ENCODE data around the gene NHSL2.
A peak's percentile ranks its signal among the peaks of the same experiment; 100 is the strongest.
"Not testable (repeated sequence)": the region's sequence is repeated elsewhere in the genome, so short reads cannot be mapped to it uniquely, and the experiment has no call there.

The NHSL2 gene

GRCh38 chrX:72045552-72046277 lies 135.1 kb downstream of the NHSL2 start:
- DNase-seq: no peak

- no peak for DNase-seq
Measured at GRCh38 chrX:72046447-72046846, 135.8 kb downstream of the NHSL2 start.

- no peak for DNase-seq
Measured at GRCh38 chrX:72048510-72049455, 138.1 kb downstream of the NHSL2 start.

- DNase-seq: no peak
Measured at GRCh38 chrX:72050011-72050410, 139.4 kb downstream of the NHSL2 start.

GRCh38 chrX:72051589-72051988 lies 140.9 kb downstream of the NHSL2 start:
- no peak for DNase-seq

- no peak for DNase-seq
Measured at GRCh38 chrX:72052415-72053090, 141.9 kb downstream of the NHSL2 start.

- no peak for DNase-seq
Measured at GRCh38 chrX:72053508-72053907, 142.9 kb downstream of the NHSL2 start.

- DNase-seq: no peak
Measured at GRCh38 chrX:72054779-72055489, 144.3 kb downstream of the NHSL2 start.

GRCh38 chrX:72057331-72057730 lies 146.7 kb downstream of the NHSL2 start:
- DNase-seq: no peak

GRCh38 chrX:72057849-72058248 lies 147.2 kb downstream of the NHSL2 start:
- no peak for DNase-seq

- not testable (repeated sequence) for DNase-seq
Measured at GRCh38 chrX:72058346-72058745, 147.7 kb downstream of the NHSL2 start.

- no peak for DNase-seq
Measured at GRCh38 chrX:72060196-72060920, 149.7 kb downstream of the NHSL2 start.

- no peak for DNase-seq
Measured at GRCh38 chrX:72060921-72061490, 150.4 kb downstream of the NHSL2 start.

- no peak for DNase-seq
Measured at GRCh38 chrX:72062916-72063315, 152.3 kb downstream of the NHSL2 start.

GRCh38 chrX:72069350-72070160 lies 158.9 kb downstream of the NHSL2 start:
- no peak for DNase-seq

- DNase-seq: no peak
Measured at GRCh38 chrX:72071213-72071612, 160.6 kb downstream of the NHSL2 start.

- DNase-seq: no peak
Measured at GRCh38 chrX:72073633-72074032, 163.0 kb downstream of the NHSL2 start.

- no peak for DNase-seq
Measured at GRCh38 chrX:72078411-72078810, 167.8 kb downstream of the NHSL2 start.

- peak; percentile 20 for DNase-seq
Measured at GRCh38 chrX:72079607-72080006, 169.0 kb downstream of the NHSL2 start.

- DNase-seq: no peak
Measured at GRCh38 chrX:72080150-72080549, 169.5 kb downstream of the NHSL2 start.

- DNase-seq: no peak
Measured at GRCh38 chrX:72080800-72081199, 170.2 kb downstream of the NHSL2 start.
